HG02943 (cell line): ENCODE results near the gene MXD3.
"Not testable (repeated sequence)": the region's sequence is repeated elsewhere in the genome, so short reads cannot be mapped to it uniquely, and the experiment has no call there.

Source experiments
- ATAC-seq: cut with Tn5 transposase; IDR thresholded peaks from one replicate; pipeline ENCODE4 v1.9.1; 2021; ENCODE audit warnings: mild to moderate bottlenecking, low read depth, moderate library complexity; ENCODE audit not compliant: unreplicated experiment

MXD3 gene

GRCh38 chr5:177344891-177345290 lies 33.2 kb upstream of the MXD3 start:
- ATAC-seq: no peak

GRCh38 chr5:177343777-177344176 lies 32.1 kb upstream of the MXD3 start:
- no peak for ATAC-seq

GRCh38 chr5:177343000-177343399 lies 31.3 kb upstream of the MXD3 start:
- ATAC-seq: not testable (repeated sequence)

- no peak for ATAC-seq
These were observed 27.5 kb upstream of the MXD3 start for GRCh38 chr5:177339107-177339638.

GRCh38 chr5:177338251-177339106 lies 26.8 kb upstream of the MXD3 start:
- ATAC-seq: no peak

GRCh38 chr5:177336603-177337494 lies 25.2 kb upstream of the MXD3 start:
- ATAC-seq: no peak

GRCh38 chr5:177336112-177336511 lies 24.4 kb upstream of the MXD3 start:
- ATAC-seq: no peak

- ATAC-seq: no peak
These were observed 24.0 kb upstream of the MXD3 start for GRCh38 chr5:177335701-177336065.

GRCh38 chr5:177334781-177335700 lies 23.3 kb upstream of the MXD3 start:
- no peak for ATAC-seq

GRCh38 chr5:177334155-177334551 lies 22.5 kb upstream of the MXD3 start:
- ATAC-seq: no peak

- ATAC-seq: no peak
These were observed 21.9 kb upstream of the MXD3 start for GRCh38 chr5:177333420-177334154.

- ATAC-seq: no peak
These were observed 21.2 kb upstream of the MXD3 start for GRCh38 chr5:177332896-177333260.

- ATAC-seq: no peak
These were observed 20.6 kb upstream of the MXD3 start for GRCh38 chr5:177332031-177332895.

GRCh38 chr5:177330991-177331842 lies 19.5 kb upstream of the MXD3 start:
- ATAC-seq: no peak

GRCh38 chr5:177329883-177330282 lies 18.2 kb upstream of the MXD3 start:
- no peak for ATAC-seq

- no peak for ATAC-seq
These were observed 17.0 kb upstream of the MXD3 start for GRCh38 chr5:177328545-177329231.
